ENCODE results near the gene SDE2.

DNA sequence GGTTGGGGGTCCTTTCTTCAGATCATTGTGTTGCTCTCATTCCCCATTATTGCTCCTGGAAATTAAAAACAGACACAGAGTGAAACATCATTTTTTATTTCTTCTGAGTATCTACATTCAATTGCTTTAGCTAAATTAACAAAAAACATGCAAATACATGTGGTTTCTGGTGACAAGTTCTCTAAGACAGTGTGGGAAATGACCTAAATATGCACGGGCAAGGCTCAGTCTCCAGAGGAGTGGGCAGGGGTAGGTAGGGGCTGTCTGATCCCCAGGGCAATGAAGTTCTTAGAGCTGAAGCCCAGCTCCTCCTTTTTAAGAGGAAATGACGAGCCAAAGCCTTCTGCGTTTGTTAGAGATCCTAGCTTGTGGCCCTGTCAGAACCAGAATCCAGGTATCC is 62.6 kb downstream of the SDE2 start:
- TF ChIP-seq POLR2A (IDR thresholded peaks at IDR 0.05) (no peak), POLR2AphosphoS5 (IDR thresholded peaks at IDR 0.05) (no peak)
- TF ChIP-seq, protein P1, sequence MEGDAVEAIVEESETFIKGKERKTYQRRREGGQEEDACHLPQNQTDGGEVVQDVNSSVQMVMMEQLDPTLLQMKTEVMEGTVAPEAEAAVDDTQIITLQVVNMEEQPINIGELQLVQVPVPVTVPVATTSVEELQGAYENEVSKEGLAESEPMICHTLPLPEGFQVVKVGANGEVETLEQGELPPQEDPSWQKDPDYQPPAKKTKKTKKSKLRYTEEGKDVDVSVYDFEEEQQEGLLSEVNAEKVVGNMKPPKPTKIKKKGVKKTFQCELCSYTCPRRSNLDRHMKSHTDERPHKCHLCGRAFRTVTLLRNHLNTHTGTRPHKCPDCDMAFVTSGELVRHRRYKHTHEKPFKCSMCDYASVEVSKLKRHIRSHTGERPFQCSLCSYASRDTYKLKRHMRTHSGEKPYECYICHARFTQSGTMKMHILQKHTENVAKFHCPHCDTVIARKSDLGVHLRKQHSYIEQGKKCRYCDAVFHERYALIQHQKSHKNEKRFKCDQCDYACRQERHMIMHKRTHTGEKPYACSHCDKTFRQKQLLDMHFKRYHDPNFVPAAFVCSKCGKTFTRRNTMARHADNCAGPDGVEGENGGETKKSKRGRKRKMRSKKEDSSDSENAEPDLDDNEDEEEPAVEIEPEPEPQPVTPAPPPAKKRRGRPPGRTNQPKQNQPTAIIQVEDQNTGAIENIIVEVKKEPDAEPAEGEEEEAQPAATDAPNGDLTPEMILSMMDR (IDR thresholded peaks at IDR 0.05) = no peak

Data from transverse colon (tissue), 4 donors.